H7 (cell line): ENCODE measurements around the gene SASH3. TPM values are rescaled to one million over a fixed set of nuclear protein-coding genes. Genes with fewer than 3 reads are reported as not detected.
A peak's percentile ranks its signal among the peaks of the same experiment; 100 is the strongest.

Source experiments
- DNase-seq: peaks from one replicate; pipeline ENCODE4 v3.0.0; 2012
- H3K27me3 ChIP-seq: 2 replicates; pipeline ENCODE4 v1.6.0; 2011; ENCODE audit warnings: mild to moderate bottlenecking, low read length; ENCODE audit not compliant: control insufficient read depth, insufficient read depth
- H3K36me3 ChIP-seq: replicated peaks from 2 replicates; pipeline ENCODE4 v1.5.1; 2011; ENCODE audit warnings: low read length; ENCODE audit not compliant: control insufficient read depth, insufficient read depth
- H3K4me3 ChIP-seq: 2 replicates; pipeline ENCODE4 v1.5.1; 2011; ENCODE audit warnings: low read depth, mild to moderate bottlenecking, control low read depth, low read length, moderate library complexity; ENCODE audit not compliant: insufficient read depth
- total RNA-seq: library from RNA; depleted of rRNA; stranded (reverse); fragments of >200 nt; shearing (Covaris generic); gene quantifications from 2 replicates; pipeline ENCODE4 v1.2.3, GENCODE V29; 2014; rRNA removed

Gene SASH3
- total RNA-seq, 1 experiment from 2014 or later = not detected

DNA sequence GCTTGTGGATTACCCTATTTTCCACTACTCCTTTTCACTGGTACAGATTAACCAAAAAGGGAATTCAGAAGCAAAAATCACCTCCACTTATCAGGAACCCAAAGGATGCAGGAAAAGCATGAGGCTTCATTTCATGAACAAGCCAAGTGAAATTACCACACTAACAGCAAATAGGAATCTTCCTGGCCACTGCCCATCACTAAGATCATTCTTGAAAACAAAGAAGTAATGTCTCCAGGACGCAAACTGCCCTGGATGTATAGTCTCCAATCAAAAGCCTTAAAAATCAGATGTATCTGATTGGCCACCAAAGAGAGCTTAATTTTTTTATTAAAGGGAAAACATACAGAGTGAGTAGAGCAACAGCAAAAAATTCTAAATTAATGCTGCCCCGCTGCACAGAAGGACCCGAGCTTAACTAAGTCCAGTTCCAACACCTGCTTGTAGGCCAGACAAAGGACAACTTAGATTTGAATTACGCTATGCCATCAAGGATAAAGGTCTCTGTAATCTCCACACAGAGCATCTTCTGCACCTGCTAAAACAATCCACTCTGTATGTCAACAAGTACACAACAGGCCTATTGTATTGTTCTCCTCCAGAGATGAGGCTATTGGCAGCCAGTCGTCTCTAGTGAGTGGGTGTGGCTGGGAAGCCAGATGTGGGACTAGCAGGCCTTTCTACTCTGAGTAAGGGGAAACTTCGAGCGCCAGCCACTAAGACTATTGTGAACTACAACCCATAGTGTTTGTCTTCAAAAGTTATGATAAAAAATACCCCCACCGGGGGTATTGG, 51.5 kb downstream of the SASH3 start:
- Histone ChIP-seq H3K4me3 (no peak overlapping the region), H3K27me3 (no peaks in the 10 kb centered on the region), H3K36me3 (peaks cover 4% of the 10 kb centered on the region)
- no peak for DNase-seq

DNA sequence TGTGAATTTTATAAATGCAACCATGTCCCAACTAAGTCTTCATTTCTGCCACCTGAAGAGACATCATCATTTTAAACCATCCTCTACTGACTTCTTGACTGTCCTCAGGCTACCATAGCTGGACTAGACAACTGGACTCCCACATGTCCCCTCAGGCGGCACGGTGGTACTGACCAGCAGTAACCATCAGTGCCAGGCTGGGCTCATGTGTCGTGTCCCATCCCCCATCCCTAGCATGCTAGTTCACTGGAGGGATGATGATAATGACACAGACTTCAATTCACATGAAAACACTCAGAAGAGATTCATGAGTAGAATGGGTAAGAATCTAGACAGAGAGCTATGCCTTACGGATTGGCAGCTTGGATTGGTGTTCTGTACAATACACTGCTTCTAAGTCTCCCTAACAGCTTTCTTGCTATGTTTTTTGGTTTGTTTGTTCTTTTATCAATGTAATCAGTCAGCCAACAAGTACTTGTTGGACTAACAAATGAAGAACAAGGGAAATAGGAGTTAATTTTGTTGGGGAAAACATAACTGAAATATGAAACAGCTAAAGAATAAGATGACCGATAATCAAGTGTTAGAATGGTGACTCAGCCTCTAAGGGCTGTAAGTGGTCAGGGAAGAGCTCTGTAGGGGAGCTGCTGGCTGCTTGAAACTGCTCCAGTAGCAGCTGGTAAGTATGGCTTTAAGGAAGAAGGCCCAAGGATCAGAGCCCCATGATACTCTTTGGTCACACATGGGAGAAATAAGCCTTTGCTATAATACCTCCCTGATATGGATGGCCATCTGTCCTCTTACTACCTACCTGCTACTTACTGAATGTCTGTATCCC, 53.6 kb downstream of the SASH3 start:
- peaks cover 3% of the 10 kb centered on the region for H3K36me3 ChIP-seq
- no peak overlapping the region for H3K4me3 ChIP-seq
- no peak for DNase-seq
- H3K27me3 ChIP-seq = no peaks in the 10 kb centered on the region

DNA sequence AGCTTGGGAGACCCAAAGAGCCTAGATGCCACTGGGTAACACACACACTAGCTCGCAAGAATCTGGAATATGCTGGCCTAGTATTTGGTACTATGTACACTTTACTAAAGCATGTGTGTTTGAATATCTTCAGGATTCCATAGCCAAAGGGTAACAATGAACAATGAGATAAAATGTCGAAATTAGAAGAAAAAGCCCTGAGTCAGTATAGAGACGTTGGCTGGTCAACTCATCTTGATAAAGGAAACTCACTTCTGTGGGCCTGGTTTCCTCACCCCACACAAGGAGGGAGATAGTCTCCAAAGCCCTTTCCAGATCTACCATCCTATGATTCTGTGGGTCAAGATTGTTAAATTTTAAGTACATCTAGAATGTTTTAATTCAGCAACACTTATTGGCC, 57.1 kb downstream of the SASH3 start:
- Histone ChIP-seq H3K4me3 (no peak overlapping the region), H3K36me3 (peaks cover 3% of the 10 kb centered on the region), H3K27me3 (no peaks in the 10 kb centered on the region)
- DNase-seq = no peak

DNA sequence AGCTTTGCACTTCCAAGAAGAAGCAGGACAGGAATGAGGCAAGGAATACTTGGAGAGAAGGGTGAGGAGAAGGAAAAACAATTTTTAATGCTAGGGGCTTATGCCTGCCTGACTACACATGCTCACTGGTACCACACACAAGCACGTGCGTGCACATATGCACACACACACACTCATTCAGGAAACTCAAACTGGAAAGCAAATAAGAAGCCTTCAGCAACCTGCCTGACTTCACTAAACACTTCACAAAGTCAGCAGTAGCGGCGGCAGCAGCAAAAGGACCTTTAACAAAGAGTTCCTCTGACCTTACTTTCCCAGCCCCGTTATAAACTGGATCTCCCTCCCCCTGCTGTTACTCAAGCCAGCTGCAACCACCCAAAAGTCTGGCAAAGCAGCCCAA, 60.6 kb downstream of the SASH3 start:
- no peak overlapping the region for H3K4me3 ChIP-seq
- H3K36me3 ChIP-seq = peaks cover 3% of the 10 kb centered on the region
- no peaks in the 10 kb centered on the region for H3K27me3 ChIP-seq
- no peak for DNase-seq

DNA sequence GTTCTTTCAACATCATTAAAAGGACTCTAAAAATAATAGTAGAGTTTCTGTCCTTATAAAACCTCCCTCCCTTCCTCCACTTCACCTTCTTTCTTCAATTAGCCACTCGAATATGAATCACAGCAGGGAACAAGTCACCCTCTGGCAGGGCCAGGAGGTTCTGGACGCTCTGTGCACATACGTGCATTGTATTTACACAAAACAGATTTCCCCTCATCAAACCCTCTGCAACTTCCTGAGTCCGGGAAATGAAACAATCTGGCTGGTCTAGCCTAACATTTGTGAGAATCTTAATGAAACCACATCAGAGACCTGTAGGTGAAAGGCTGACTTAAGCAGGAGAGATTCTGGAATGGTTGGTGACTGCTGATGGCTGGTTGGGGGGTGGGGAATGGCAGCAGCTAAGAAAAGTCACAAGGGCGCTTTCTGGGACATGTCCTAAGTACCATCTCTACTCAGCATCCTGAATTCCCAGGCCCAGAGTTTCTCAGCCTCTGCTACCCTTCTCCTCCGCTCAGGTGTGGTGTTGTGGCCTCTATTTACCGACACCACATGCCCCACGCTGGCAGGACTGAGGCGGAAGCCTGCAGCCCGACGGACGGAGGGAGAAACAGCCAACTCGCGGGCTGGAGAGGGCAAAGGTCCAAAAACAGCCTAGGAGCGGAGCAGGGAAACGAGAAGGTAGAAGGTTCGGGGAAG, 62.9 kb downstream of the SASH3 start:
- H3K36me3 ChIP-seq = peaks cover 3% of the 10 kb centered on the region
- DNase-seq = no peak
- H3K27me3 ChIP-seq = no peaks in the 10 kb centered on the region
- H3K4me3 ChIP-seq = peak overlapping the region; percentile 78

DNA sequence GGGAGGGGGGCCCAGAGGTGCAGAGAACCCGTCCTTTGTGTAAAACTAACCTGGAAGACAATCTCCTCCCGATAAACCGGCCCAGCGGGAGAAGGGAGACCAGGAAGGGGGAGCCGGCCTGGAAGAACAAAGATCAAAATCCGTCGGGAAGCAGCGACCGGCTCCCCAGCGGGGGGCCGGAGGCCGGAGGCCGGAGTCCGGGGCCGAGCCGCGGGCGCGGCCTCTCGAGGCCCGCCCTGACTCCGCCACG, 63.4 kb downstream of the SASH3 start:
- DNase-seq = peak; percentile 77

DNA sequence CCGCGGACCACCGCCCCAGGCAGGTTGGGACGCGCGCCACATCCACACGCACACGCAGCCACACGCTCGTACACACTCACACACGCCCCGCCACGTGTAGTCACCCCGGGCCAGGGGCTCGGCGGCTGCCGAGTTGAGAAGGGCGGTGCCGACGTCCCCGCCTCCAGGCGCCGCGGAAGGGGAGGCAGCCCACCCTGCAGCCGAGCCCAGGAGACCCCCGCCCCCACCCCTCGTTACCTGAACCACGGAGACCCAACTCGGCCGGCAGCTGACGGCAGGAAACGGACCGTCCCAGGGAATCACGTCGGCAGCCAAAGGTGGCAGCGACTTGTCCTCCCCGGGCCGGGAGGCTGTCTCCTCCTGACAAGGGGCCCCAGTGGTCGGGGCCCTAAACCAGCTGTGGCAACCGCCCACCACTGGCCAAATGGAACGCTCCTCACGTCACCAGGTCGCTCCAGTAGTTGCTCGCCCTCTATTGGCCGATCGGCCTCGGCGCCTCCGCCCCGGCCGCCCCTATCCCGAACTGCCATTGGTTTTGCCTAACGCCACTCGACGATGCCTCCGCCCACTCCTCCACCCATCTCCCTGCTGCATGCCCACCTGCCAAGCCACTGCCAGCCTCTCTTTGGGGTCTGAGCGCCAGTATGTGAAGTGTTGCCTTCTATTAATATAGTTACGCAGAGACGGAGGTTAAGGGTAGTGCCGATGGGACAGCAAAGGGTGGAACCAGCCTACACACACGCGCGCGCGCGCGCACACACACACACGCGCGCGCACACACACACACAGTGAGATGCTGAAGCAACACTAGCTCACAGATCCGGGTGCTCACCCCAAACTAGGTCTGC, 63.9 kb downstream of the SASH3 start, which contains the start of gene ZDHHC9:
ZDHHC9 (minus strand) TSS at position 428 of the 848 bp plus-strand sequence. CDS start 1,941 bp downstream, outside the sequence.
- peak within 1 kb of the TSS; percentile 78 for H3K4me3 ChIP-seq
- peaks cover 3% of the 10 kb centered on the region for H3K36me3 ChIP-seq
- peak; percentile 98 for DNase-seq
- H3K27me3 ChIP-seq = no peaks in the 10 kb centered on the region

More for the DNA sequence above, 63.4 kb downstream of the SASH3 start:
- H3K36me3 ChIP-seq = peaks cover 3% of the 10 kb centered on the region
- H3K27me3 ChIP-seq = no peaks in the 10 kb centered on the region
- H3K4me3 ChIP-seq = peak overlapping the region; percentile 78

Other genes with a start within 250 kb of the SASH3 start
- 22.4 and 27.1 TPM in 2 replicates for gene OCRL, start 239.7 kb upstream of the SASH3 start, total RNA-seq
- 0.38 and 0.44 TPM in 2 replicates for gene APLN, start 125.0 kb upstream of the SASH3 start, total RNA-seq
- 0.10 and 0.52 TPM in 2 replicates for gene XPNPEP2, start 41.0 kb upstream of the SASH3 start, total RNA-seq
- 44.2 and 48.7 TPM in 2 replicates for gene ZDHHC9, start 63.9 kb downstream of the SASH3 start, total RNA-seq
- 16.2 and 16.3 TPM in 2 replicates for gene UTP14A, start 126.2 kb downstream of the SASH3 start, total RNA-seq
- 2.4 and 2.5 TPM in 2 replicates for gene BCORL1, start 202.7 kb downstream of the SASH3 start, total RNA-seq